GM19240 (cell line): Measurements from ENCODE around the gene HSPA1B.

Experiments
- DNase-seq: peaks from one replicate; pipeline ENCODE4 v3.0.0; 2011; ENCODE audit warnings: low spot score; ENCODE audit not compliant: insufficient read length

The HSPA1B gene

DNA sequence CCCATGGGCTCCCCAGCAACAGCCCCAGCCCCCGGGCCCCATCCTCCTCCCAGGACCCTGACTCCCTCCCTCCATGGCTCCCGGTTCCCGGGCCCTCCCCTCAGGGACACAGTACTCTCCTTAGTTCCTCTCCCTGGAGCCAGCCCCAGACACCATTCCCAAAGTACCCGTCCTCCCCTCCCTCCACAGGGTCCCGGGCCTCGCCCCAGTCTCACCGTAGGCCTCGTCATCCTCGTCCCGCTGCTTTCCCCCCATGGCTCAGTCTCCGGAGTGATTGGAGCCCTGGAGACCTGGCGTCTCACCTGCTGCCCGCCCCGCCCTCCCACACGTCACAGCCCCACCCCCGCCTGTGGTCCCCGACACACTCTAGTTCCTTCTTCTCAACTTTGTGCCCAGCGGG, 51.2 kb downstream of the HSPA1B start, which contains the start of gene SLC44A4:
TSS of gene SLC44A4 (minus strand) at position 272 of the 400 bp plus-strand sequence. CDS start at position 255, 17 bp downstream.
- DNase-seq = no peak

DNA sequence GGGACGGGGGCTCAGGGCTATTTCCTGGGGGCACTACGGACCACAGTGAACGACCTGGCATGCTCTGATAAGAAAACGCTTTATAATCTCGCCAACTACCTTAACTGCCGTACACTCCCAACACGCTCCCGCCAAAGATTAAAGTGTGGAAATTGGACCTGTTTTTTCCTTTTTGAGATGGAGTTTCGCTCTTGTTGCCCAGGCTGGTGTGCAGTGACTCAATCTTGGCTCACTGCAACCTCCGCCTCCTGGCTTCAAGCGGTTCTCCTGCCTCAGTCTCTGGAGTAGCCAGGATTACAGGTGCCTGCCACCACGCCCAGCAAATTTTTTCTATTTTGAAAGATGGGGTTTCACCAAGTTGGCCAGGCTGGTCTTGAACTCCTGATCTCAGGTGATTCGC, 51.6 kb downstream of the HSPA1B start:
- no peak for DNase-seq
